SK-N-MC (cell line): ENCODE measurements around the gene CBX3.
"Not testable (repeated sequence)": the region's sequence is repeated elsewhere in the genome, so short reads cannot be mapped to it uniquely, and the experiment has no call there.

Source experiments
- DNase-seq: peaks from one replicate; pipeline ENCODE4 v3.0.0-alpha.2; 2011; ENCODE audit warnings: low read depth, low spot score
- H3K27ac ChIP-seq: fragments of 200-600 bp; sonication (generic); 2 replicates; pipeline ENCODE4 v1.5.1; 2016; ENCODE audit warnings: mixed run types
- H3K36me3 ChIP-seq: fragments of 200-600 bp; sonication (generic); 2 replicates; pipeline ENCODE4 v1.6.1; 2017; ENCODE audit warnings: antibody characterized with exemption, low read length, mixed read lengths; ENCODE audit not compliant: insufficient read depth
- H3K4me3 ChIP-seq: fragments of 200-600 bp; sonication (generic); 2 replicates; pipeline ENCODE4 v1.5.1; 2016
- H3K9ac ChIP-seq: fragments of 200-600 bp; sonication (generic); 2 replicates; pipeline ENCODE4 v1.8.0; 2017; ENCODE audit warnings: mixed run types, mixed read lengths; ENCODE audit not compliant: insufficient read length
- H3K9me3 ChIP-seq: fragments of 200-600 bp; sonication (generic); 2 replicates; pipeline ENCODE4 v1.6.1; 2017; ENCODE audit warnings: low read depth, mild to moderate bottlenecking, antibody characterized with exemption, low read length, moderate library complexity, mixed read lengths
- EZH2 ChIP-seq: fragments of 200-600 bp; sonication (generic); IDR thresholded peaks from one replicate; pipeline ENCODE4 v1.6.1; 2017; ENCODE audit warnings: antibody characterized with exemption
- FOXP2 ChIP-seq: optimal IDR thresholded peaks from 2 replicates; pipeline ENCODE3; 2011; ENCODE audit warnings: mild to moderate bottlenecking, moderate library complexity; ENCODE audit not compliant: insufficient read depth; ENCODE audit errors: extremely low read length, control extremely low read depth
- POLR2AphosphoS5 ChIP-seq: IDR thresholded peaks from 2 replicates; pipeline ENCODE4 v1.6.1; 2012; ENCODE audit warnings: mild to moderate bottlenecking, low read depth, low read length, borderline replicate concordance

Gene CBX3

DNA sequence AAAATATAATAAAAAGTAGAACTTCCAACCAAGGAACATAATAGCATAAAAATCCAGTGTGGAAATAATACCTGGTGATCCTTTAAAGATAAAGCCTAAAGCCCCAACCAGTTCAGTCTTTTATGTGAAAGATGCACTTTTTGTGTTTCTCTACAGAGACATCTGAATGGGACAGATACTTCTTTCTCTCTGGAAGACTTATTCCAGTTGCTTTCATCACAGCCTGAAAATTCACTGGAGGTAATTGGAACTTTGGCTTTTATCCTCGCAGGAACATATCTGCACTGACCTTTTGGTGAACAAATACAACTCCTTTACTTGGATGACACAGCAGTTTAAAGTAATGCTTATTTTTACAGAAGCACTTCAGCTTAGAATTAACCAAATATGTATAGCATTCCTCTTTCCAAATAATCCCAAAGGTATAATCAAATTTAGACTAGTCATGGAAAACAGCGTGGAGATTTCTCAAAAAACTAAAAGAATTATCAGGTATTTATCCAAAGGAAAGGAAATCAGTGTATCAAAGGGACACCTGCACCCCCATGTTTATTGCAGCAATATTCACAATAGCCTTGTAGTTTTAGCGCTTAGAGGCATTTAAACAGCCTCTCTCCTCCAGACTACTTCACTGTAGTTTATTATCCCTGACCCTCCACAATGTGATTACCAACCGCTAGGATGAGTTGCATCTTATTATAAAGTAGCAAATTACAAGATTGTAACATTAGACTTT is 17.8 kb upstream of the CBX3 start:
- H3K36me3 ChIP-seq = peaks cover 12% of the 10 kb centered on the region
- no peak overlapping the region for H3K4me3 ChIP-seq
- H3K9ac ChIP-seq = no peak overlapping the region
- H3K9me3 ChIP-seq = no peaks in the 10 kb centered on the region
- TF ChIP-seq POLR2AphosphoS5 = peak; percentile 27
- TF ChIP-seq FOXP2 = no peak
- no peak for DNase-seq
- peak overlapping the region; percentile 86 for H3K27ac ChIP-seq

DNA sequence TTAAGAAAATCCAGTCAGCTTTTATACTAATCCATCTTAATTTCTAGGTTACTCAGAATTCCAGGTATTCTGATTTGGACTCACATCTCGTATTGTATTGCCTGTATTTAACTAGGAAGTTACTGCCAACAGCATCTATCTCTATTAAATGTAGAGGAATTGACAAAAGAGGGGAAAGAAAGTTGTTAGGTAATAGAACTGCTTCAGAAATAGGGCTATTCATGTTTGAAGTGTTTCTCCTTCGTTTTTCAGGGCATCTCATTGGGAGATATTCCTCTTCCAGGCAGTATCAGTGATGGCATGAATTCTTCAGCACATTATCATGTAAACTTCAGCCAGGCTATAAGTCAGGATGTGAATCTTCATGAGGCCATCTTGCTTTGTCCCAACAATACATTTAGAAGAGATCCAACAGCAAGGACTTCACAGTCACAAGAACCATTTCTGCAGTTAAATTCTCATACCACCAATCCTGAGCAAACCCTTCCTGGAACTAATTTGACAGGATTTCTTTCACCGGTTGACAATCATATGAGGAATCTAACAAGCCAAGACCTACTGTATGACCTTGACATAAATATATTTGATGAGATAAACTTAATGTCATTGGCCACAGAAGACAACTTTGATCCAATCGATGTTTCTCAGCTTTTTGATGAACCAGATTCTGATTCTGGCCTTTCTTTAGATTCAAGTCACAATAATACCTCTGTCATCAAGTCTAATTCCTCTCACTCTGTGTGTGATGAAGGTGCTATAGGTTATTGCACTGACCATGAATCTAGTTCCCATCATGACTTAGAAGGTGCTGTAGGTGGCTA is 17.1 kb upstream of the CBX3 start:
- not testable (repeated sequence) for H3K4me3 ChIP-seq, H3K9me3 ChIP-seq, H3K9ac ChIP-seq, DNase-seq
- H3K27ac ChIP-seq = peak overlapping the region; percentile 86
- peaks cover 20% of the 10 kb centered on the region for H3K36me3 ChIP-seq

DNA sequence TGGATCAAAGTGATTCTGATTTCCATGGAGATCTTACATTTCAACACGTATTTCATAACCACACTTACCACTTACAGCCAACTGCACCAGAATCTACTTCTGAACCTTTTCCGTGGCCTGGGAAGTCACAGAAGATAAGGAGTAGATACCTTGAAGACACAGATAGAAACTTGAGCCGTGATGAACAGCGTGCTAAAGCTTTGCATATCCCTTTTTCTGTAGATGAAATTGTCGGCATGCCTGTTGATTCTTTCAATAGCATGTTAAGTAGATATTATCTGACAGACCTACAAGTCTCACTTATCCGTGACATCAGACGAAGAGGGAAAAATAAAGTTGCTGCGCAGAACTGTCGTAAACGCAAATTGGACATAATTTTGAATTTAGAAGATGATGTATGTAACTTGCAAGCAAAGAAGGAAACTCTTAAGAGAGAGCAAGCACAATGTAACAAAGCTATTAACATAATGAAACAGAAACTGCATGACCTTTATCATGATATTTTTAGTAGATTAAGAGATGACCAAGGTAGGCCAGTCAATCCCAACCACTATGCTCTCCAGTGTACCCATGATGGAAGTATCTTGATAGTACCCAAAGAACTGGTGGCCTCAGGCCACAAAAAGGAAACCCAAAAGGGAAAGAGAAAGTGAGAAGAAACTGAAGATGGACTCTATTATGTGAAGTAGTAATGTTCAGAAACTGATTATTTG is 16.3 kb upstream of the CBX3 start:
- H3K9ac ChIP-seq = no peak overlapping the region

GRCh38 chr7:26185844-26186180 is 15.7 kb upstream of the CBX3 start:
- peak overlapping the region; percentile 86 for H3K27ac ChIP-seq
- no peaks in the 10 kb centered on the region for H3K9me3 ChIP-seq
- H3K36me3 ChIP-seq = peaks cover 33% of the 10 kb centered on the region
- no peak overlapping the region for H3K9ac ChIP-seq
- DNase-seq = no peak
- H3K4me3 ChIP-seq = no peak overlapping the region
- no peak for TF ChIP-seq FOXP2

More for the DNA sequence above, 16.3 kb upstream of the CBX3 start:
- no peak; the same call in 1 of the 2 replicates for TF ChIP-seq POLR2AphosphoS5
- no peak for TF ChIP-seq EZH2
- no peak for TF ChIP-seq FOXP2
- H3K27ac ChIP-seq = peak overlapping the region; percentile 86
- H3K4me3 ChIP-seq = no peak overlapping the region
- DNase-seq = no peak
- H3K36me3 ChIP-seq = peaks cover 28% of the 10 kb centered on the region
- no peaks in the 10 kb centered on the region for H3K9me3 ChIP-seq

GRCh38 chr7:26186364-26187311 is 14.9 kb upstream of the CBX3 start:
- Histone ChIP-seq H3K9me3 (no peaks in the 10 kb centered on the region), H3K9ac (no peak overlapping the region), H3K36me3 (peaks cover 41% of the 10 kb centered on the region), H3K27ac (peak overlapping the region; percentile 82), H3K4me3 (no peak overlapping the region)
- no peak for DNase-seq
- no peak; the same call in none of the 2 replicates for TF ChIP-seq POLR2AphosphoS5
- TF ChIP-seq EZH2 = no peak
- TF ChIP-seq FOXP2 = no peak

- Histone ChIP-seq H3K36me3 (peaks cover 51% of the 10 kb centered on the region), H3K27ac (peak overlapping the region; percentile 82), H3K9me3 (no peaks in the 10 kb centered on the region), H3K9ac (no peak overlapping the region), H3K4me3 (no peak overlapping the region)
- DNase-seq = no peak
- TF ChIP-seq FOXP2 = no peak
- peak; percentile 34 for TF ChIP-seq POLR2AphosphoS5
Observed at GRCh38 chr7:26187380-26188205, 14.0 kb upstream of the CBX3 start.

DNA sequence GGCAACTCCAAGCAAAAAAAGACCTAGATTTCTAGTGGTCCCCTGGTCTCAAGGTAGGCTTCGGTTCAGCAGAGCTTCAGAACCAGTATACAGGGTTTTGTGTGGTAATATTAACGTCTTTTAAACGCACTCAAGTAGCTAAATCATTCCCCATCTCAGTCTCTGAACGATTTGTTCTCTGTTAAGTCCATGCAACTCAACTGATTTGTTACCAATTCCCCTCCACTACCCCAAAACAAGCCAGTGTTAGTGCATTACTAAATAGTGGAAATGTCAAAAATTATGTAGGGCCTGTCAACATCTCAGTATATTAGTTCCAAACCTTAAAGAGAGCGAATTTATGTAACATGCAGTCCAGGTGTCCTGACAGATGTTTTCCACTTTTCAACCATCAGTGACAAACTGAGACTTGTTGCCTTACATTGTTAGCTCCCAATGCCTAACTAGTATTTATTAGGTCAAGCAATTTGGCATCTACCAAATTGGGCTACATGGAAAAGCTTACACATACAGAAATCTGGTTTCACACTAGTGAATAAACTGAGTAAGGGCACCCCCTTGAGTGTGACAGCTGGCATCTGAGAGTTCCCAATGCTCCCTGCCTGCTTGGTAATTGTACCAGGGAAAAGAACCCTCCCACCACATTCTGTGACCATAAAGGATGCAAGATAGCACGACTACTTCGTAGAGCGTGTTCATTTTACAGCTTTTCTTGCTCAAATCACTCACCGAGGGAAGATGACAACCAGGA is 13.2 kb upstream of the CBX3 start:
- Histone ChIP-seq H3K36me3 (peaks cover 59% of the 10 kb centered on the region), H3K4me3 (no peak overlapping the region), H3K27ac (peak overlapping the region; percentile 82), H3K9ac (no peak overlapping the region), H3K9me3 (no peaks in the 10 kb centered on the region)
- DNase-seq = no peak
- TF ChIP-seq EZH2 (no peak), FOXP2 (no peak), POLR2AphosphoS5 (peak; percentile 9)
